GM21717 (cell line): ENCODE data around the gene CTNNA2.
"Not testable (repeated sequence)": the region's sequence is repeated elsewhere in the genome, so short reads cannot be mapped to it uniquely, and the experiment has no call there.

Experiments used
- ATAC-seq: cut with Tn5 transposase; IDR thresholded peaks from one replicate; pipeline ENCODE4 v1.9.1; 2021; ENCODE audit warnings: mild to moderate bottlenecking, moderate library complexity; ENCODE audit not compliant: unreplicated experiment

CTNNA2 gene

GRCh38 chr2:80016171-80016570, 503.3 kb downstream of the CTNNA2 start:
- no peak for ATAC-seq

GRCh38 chr2:80019571-80020460, 507.0 kb downstream of the CTNNA2 start:
- no peak for ATAC-seq

GRCh38 chr2:80022018-80022417, 509.2 kb downstream of the CTNNA2 start:
- no peak for ATAC-seq

- no peak for ATAC-seq
These were observed 513.3 kb downstream of the CTNNA2 start for GRCh38 chr2:80026040-80026729.

- no peak for ATAC-seq
These were observed 515.2 kb downstream of the CTNNA2 start for GRCh38 chr2:80028051-80028450.

GRCh38 chr2:80028584-80028983, 515.7 kb downstream of the CTNNA2 start:
- no peak for ATAC-seq

GRCh38 chr2:80030135-80030534, 517.3 kb downstream of the CTNNA2 start:
- no peak for ATAC-seq

GRCh38 chr2:80032684-80033083, 519.8 kb downstream of the CTNNA2 start:
- ATAC-seq, result not testable (repeated sequence)

- no peak for ATAC-seq
These were observed 523.0 kb downstream of the CTNNA2 start for GRCh38 chr2:80035749-80036285.

- ATAC-seq, result no peak
These were observed 524.5 kb downstream of the CTNNA2 start for GRCh38 chr2:80037310-80037709.

GRCh38 chr2:80040226-80040625, 527.4 kb downstream of the CTNNA2 start:
- no peak for ATAC-seq

- ATAC-seq, result no peak
These were observed 529.8 kb downstream of the CTNNA2 start for GRCh38 chr2:80042635-80043034.

GRCh38 chr2:80048296-80048695, 535.4 kb downstream of the CTNNA2 start:
- no peak for ATAC-seq

GRCh38 chr2:80050246-80050645, 537.4 kb downstream of the CTNNA2 start:
- no peak for ATAC-seq

GRCh38 chr2:80053522-80054345, 540.9 kb downstream of the CTNNA2 start:
- ATAC-seq, result no peak

- no peak for ATAC-seq
These were observed 541.5 kb downstream of the CTNNA2 start for GRCh38 chr2:80054346-80054675.

- no peak for ATAC-seq
These were observed 545.1 kb downstream of the CTNNA2 start for GRCh38 chr2:80057956-80058355.

GRCh38 chr2:80058562-80058961, 545.7 kb downstream of the CTNNA2 start:
- ATAC-seq, result no peak

GRCh38 chr2:80059447-80059846, 546.6 kb downstream of the CTNNA2 start:
- ATAC-seq, result no peak

- no peak for ATAC-seq
These were observed 549.0 kb downstream of the CTNNA2 start for GRCh38 chr2:80061881-80062280.

GRCh38 chr2:80062298-80062697, 549.4 kb downstream of the CTNNA2 start:
- no peak for ATAC-seq
